GM12878 (cell line): ENCODE measurements around the gene RBM4. TPM values are rescaled to one million over a fixed set of nuclear protein-coding genes. Genes with fewer than 3 reads are reported as not detected.
A peak's percentile ranks its signal among the peaks of the same experiment; 100 is the strongest.

ENCODE experiments used
- ATAC-seq: fragments of 200-7000 bp; cut with Tn5 transposase; 3 replicates; pipeline ENCODE4 v1.9.1; 2020; ENCODE audit warnings: mild to moderate bottlenecking, moderate library complexity
- BruUV-seq: library from RNA; stranded (reverse); fragments of 400-500 nt; replicated peaks from 2 replicates; lab custom pipeline; 2021; lab: Mats Ljungman, UMichigan
- CTCF ChIA-PET: fragments of 300-600 bp; sonication (Branson Sonifier 250); formaldehyde crosslinking; extraction: SDS; loops from one replicate; lab custom pipeline; 2021; ENCODE audit warnings: inconsistent platforms; lab: Yijun Ruan, JAX
- POLR2A ChIA-PET: fragments of 350-600 bp; formaldehyde crosslinking; extraction: SDS; loops from one replicate; lab custom pipeline; 2021; ENCODE audit warnings: inconsistent platforms; lab: Charles Lee
- RAD21 ChIA-PET: fragments of 300-600 bp; sonication (Branson Sonifier 250); formaldehyde crosslinking; loops from one replicate; lab custom pipeline; 2023; ENCODE audit warnings: antibody characterized with exemption; ENCODE audit not compliant: unreplicated experiment; lab: Charles Lee
- SMC1A ChIA-PET: fragments of 300-600 bp; sonication (Branson Sonifier 250); formaldehyde crosslinking; loops from one replicate; lab custom pipeline; 2023; ENCODE audit not compliant: unreplicated experiment, uncharacterized antibody; lab: Charles Lee
- DNase-seq: peaks from one replicate; pipeline ENCODE4 v3.0.0-alpha.2; 2011; ENCODE audit warnings: low read depth, low spot score
- FAIRE-seq: peaks from 3 replicates; lab custom pipeline; 2011; peaks lifted over from hg19 to GRCh38; lab: Jason Lieb, UNC
- H2AFZ ChIP-seq: 2 replicates; pipeline ENCODE4 v1.6.0; 2011; ENCODE audit warnings: low read depth, low read length, control low read depth; ENCODE audit not compliant: control insufficient read depth
- H3K27ac ChIP-seq: 2 replicates; pipeline ENCODE4 v1.5.1; 2011; ENCODE audit warnings: control low read depth; ENCODE audit not compliant: control insufficient read depth, insufficient read depth
- H3K27me3 ChIP-seq, 2 experiments: replicated peaks in 1 of 2; 2 replicates each; pipeline versions ENCODE4 v1.6.0 to v1.6.1; 2011; ENCODE audit warnings: low read length in 1 of 2; ENCODE audit not compliant: control insufficient read depth in 2 of 2, insufficient read depth in 2 of 2
- H3K36me3 ChIP-seq, 2 experiments: 2 replicates each; pipeline ENCODE4 v1.5.1; 2011; ENCODE audit warnings: low read length in 1 of 2; ENCODE audit not compliant: control insufficient read depth in 2 of 2, insufficient read depth in 2 of 2
- H3K4me1 ChIP-seq: 2 replicates; pipeline ENCODE4 v1.6.1; 2011; ENCODE audit warnings: mild to moderate bottlenecking, low read length, moderate library complexity, mixed read lengths; ENCODE audit not compliant: control insufficient read depth, insufficient read depth
- H3K4me2 ChIP-seq: 2 replicates; pipeline ENCODE4 v1.6.0; 2011; ENCODE audit warnings: control low read depth; ENCODE audit not compliant: control insufficient read depth, insufficient read depth
- H3K4me3 ChIP-seq: fragments of 200-600 bp; sonication (generic); 2 replicates; pipeline ENCODE4 v1.5.1; 2016
- H3K79me2 ChIP-seq: 2 replicates; pipeline ENCODE4 v1.6.0; 2011; ENCODE audit warnings: low read length; ENCODE audit not compliant: control insufficient read depth, insufficient read depth
- H3K9ac ChIP-seq: 2 replicates; pipeline ENCODE4 v1.8.0; 2011; ENCODE audit warnings: low read length, control low read depth, mixed read lengths; ENCODE audit not compliant: control insufficient read depth, insufficient read depth
- H3K9me3 ChIP-seq: replicated peaks from 3 replicates; pipeline ENCODE4 v1.5.1; 2011; ENCODE audit warnings: mild to moderate bottlenecking, low read length; ENCODE audit not compliant: control insufficient read depth, insufficient read depth
- H4K20me1 ChIP-seq: 2 replicates; pipeline ENCODE4 v1.6.0; 2011; ENCODE audit not compliant: control insufficient read depth, insufficient read depth
- CBFB ChIP-seq: IDR thresholded peaks from 2 replicates; pipeline ENCODE4 v1.6.1; 2016; ENCODE audit warnings: antibody characterized with exemption, low read depth
- IRF3 ChIP-seq: fragments of 450-650 bp; IDR thresholded peaks from 2 replicates; pipeline ENCODE4 v1.6.1; 2014; ENCODE audit warnings: mild to moderate bottlenecking
- MXI1 ChIP-seq: fragments of 150-350 bp; IDR thresholded peaks from 2 replicates; pipeline ENCODE4 v1.6.1; 2011; ENCODE audit warnings: low read depth, mild to moderate bottlenecking, inconsistent platforms, low read length, improper control_type of control experiment
- NR2C1 ChIP-seq: fragments of 450-650 bp; IDR thresholded peaks from 2 replicates; pipeline ENCODE4 v1.6.1; 2017; ENCODE audit warnings: antibody characterized with exemption, mild to moderate bottlenecking, moderate library complexity
- NR2F1 ChIP-seq: fragments of 450-650 bp; conservative IDR thresholded peaks from 2 replicates; pipeline ENCODE4 v1.6.1; 2017; ENCODE audit warnings: mild to moderate bottlenecking
- PML ChIP-seq: IDR thresholded peaks from 2 replicates; pipeline ENCODE4 v1.6.1; 2012; ENCODE audit warnings: low read length, inconsistent platforms
- POU2F2 ChIP-seq: IDR thresholded peaks from 3 replicates; pipeline ENCODE4 v1.6.1; 2011; ENCODE audit warnings: low read depth, mild to moderate bottlenecking, low read length, borderline replicate concordance
- ZBTB33 ChIP-seq: fragments of 450-650 bp; IDR thresholded peaks from 2 replicates; pipeline ENCODE4 v1.6.1; 2017; ENCODE audit warnings: mild to moderate bottlenecking
- WGBS: methylation state at CpG from one replicate; pipeline ENCODE4 v1.1.6; 2016; ENCODE audit warnings: low lambda C conversion rate; ENCODE audit not compliant: insufficient replicate concordance, insufficient coverage; ENCODE audit errors: missing lambda C conversion rate; 5-methylcytosine and 5-hydroxymethylcytosine counted together
- in situ Hi-C: fragments of 300-500 bp; cut with MboI; formaldehyde crosslinking; loops from 9 replicates; pipeline ENCODE4 v1.14.3; 2018; ENCODE audit warnings: mixed read lengths
- intact Hi-C: fragments of 100-400 bp; cut with micrococcal nuclease; formaldehyde crosslinking; loops from one replicate; pipeline ENCODE4 v1.14.2; 2022; ENCODE audit not compliant: unreplicated experiment
- polyA plus RNA-seq, 11 experiments: library from polyadenylated mRNA; depleted of rRNA in 4 of 11; unstranded in 6 of 11; stranded (reverse) in 5 of 11; fragments of >200 nt; fragmentation: Nextera tagmentation in 4 of 11; fragmentation: Illumina TruSeq in 1 of 11; extraction: Ambion mirVana in 4 of 11; extraction: Trizol in 1 of 11; gene quantifications; 1 replicate in 1 of 11; 2 replicates in 10 of 11; pipeline versions ENCODE4 v1.2.1 to v1.2.3, GENCODE V29; 2011 to 2016; ENCODE audit warnings: inconsistent platforms in 2 of 11, missing spikeins in 2 of 11, low read depth in 1 of 11
- total RNA-seq, 4 experiments: library from RNA; depleted of rRNA in 3 of 4; stranded (reverse); fragments of >200 nt in 3 of 4; fragmentation: Illumina TruSeq in 1 of 4; extraction: Trizol in 1 of 4; gene quantifications; 2 replicates each; pipeline versions ENCODE4 v1.2.1 to v1.2.3, GENCODE V29; 2013 to 2021
- TF ChIP-seq, protein P1 (sequence below): fragments of 450-650 bp; formaldehyde crosslinking; IDR thresholded peaks from 2 replicates; pipeline ENCODE4 v1.4.0; 2020; ENCODE audit warnings: mild to moderate bottlenecking, moderate library complexity
- TF ChIP-seq, protein P2 (sequence below): fragments of 450-650 bp; IDR thresholded peaks from 2 replicates; pipeline ENCODE4 v1.6.1; 2017; ENCODE audit warnings: mild to moderate bottlenecking, moderate library complexity

RBM4 gene
- total and polyA plus RNA-seq, 10 of the 15 experiments (the other 5 are each of a cell fraction or from before 2014, with no cell fraction given), result 105 to 224 (median 138) TPM

DNA sequence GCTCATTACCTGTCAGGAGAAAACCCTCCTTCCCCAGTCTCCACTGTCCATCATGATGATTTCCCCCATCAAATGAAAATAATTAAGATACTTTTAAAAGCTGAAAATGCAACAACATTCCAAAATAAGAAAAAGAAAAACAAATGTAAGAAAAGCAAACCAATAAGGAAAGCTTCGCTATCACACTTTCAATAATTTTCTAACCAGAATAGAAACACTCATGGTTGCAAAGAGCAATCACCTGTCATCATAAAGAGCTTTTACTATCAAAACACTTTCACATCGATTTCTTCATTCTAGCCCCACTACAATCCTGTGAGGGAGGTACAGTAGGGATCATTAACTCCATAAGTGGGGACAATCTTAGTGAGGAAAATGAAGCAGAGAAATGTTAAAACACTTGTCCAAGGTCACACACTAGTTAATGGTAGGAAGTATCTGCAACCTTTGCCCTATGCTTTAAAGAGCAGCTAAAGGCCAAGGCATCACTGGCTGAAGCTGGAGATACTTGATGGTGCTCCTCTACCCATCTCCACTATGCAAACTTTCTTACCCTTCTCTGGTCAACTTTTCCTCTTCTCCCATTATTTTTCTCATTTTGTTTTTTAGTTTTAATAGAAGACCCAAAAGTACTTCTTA, 36.6 kb downstream of the RBM4 start:
- Histone ChIP-seq H4K20me1 (no peaks in the 10 kb centered on the region), H3K79me2 (peaks cover 25% of the 10 kb centered on the region), H3K4me3 (peak overlapping the region; percentile 1; the same call in 1 of the 2 replicates), H3K36me3 (0 out of 4 replicates have a peak, but pooled peaks cover 0 to 3% of the 10 kb centered on the region in 2 experiments), H3K27me3 (no peaks in the 10 kb centered on the region), H2AFZ (no peak overlapping the region), H3K4me2 (peak overlapping the region; percentile 15), H3K27ac (no peak overlapping the region), H3K9ac (no peak overlapping the region), H3K9me3 (no peaks in the 10 kb centered on the region), H3K4me1 (peaks cover 9% of the 10 kb centered on the region)
- in situ Hi-C loops (no loop called here), intact Hi-C loops (loop anchor here (5.0 to 10.0 kb wide), 2 partner anchors 83 to 240 kb away; partner anchors contain the start of genes CCDC87, CCS and MRPL11)
- ChIA-PET SMC1A (interaction anchor here (0.8 to 1.9 kb wide), 7 partner anchors 10 to 97 kb away, joined by 3 to 6 read pairs (median 3); partner anchors contain the start of gene RBM4), POLR2A (interaction anchor here (0.7 kb wide), 1 partner anchor 203 kb away, joined by 3 read pairs; no protein-coding TSS in a partner anchor), CTCF (interaction anchor here (0.6 to 2.1 kb wide), 6 partner anchors 48 to 289 kb away, joined by 3 to 6 read pairs (median 3); no protein-coding TSS in a partner anchor), RAD21 (interaction anchor here (1.2 to 1.4 kb wide), 2 partner anchors 37 to 56 kb away, joined by 3 to 5 read pairs; partner anchors contain the start of gene RBM4)
- ATAC-seq (no peak), FAIRE-seq (no peak), DNase-seq (no peak)
- BruUV-seq, result no TSS peak
- 70% methylated on average over 2 of the region's 2 CpGs for WGBS
- TF ChIP-seq NR2F1 (no peak), ZBTB33 (no peak), PML (no peak), IRF3 (no peak), NR2C1 (no peak), CBFB (no peak), POU2F2 (no peak), MXI1 (no peak)
- TF ChIP-seq, protein P1, sequence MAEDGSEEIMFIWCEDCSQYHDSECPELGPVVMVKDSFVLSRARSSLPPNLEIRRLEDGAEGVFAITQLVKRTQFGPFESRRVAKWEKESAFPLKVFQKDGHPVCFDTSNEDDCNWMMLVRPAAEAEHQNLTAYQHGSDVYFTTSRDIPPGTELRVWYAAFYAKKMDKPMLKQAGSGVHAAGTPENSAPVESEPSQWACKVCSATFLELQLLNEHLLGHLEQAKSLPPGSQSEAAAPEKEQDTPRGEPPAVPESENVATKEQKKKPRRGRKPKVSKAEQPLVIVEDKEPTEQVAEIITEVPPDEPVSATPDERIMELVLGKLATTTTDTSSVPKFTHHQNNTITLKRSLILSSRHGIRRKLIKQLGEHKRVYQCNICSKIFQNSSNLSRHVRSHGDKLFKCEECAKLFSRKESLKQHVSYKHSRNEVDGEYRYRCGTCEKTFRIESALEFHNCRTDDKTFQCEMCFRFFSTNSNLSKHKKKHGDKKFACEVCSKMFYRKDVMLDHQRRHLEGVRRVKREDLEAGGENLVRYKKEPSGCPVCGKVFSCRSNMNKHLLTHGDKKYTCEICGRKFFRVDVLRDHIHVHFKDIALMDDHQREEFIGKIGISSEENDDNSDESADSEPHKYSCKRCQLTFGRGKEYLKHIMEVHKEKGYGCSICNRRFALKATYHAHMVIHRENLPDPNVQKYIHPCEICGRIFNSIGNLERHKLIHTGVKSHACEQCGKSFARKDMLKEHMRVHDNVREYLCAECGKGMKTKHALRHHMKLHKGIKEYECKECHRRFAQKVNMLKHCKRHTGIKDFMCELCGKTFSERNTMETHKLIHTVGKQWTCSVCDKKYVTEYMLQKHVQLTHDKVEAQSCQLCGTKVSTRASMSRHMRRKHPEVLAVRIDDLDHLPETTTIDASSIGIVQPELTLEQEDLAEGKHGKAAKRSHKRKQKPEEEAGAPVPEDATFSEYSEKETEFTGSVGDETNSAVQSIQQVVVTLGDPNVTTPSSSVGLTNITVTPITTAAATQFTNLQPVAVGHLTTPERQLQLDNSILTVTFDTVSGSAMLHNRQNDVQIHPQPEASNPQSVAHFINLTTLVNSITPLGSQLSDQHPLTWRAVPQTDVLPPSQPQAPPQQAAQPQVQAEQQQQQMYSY, result no peak
- TF ChIP-seq, protein P2, sequence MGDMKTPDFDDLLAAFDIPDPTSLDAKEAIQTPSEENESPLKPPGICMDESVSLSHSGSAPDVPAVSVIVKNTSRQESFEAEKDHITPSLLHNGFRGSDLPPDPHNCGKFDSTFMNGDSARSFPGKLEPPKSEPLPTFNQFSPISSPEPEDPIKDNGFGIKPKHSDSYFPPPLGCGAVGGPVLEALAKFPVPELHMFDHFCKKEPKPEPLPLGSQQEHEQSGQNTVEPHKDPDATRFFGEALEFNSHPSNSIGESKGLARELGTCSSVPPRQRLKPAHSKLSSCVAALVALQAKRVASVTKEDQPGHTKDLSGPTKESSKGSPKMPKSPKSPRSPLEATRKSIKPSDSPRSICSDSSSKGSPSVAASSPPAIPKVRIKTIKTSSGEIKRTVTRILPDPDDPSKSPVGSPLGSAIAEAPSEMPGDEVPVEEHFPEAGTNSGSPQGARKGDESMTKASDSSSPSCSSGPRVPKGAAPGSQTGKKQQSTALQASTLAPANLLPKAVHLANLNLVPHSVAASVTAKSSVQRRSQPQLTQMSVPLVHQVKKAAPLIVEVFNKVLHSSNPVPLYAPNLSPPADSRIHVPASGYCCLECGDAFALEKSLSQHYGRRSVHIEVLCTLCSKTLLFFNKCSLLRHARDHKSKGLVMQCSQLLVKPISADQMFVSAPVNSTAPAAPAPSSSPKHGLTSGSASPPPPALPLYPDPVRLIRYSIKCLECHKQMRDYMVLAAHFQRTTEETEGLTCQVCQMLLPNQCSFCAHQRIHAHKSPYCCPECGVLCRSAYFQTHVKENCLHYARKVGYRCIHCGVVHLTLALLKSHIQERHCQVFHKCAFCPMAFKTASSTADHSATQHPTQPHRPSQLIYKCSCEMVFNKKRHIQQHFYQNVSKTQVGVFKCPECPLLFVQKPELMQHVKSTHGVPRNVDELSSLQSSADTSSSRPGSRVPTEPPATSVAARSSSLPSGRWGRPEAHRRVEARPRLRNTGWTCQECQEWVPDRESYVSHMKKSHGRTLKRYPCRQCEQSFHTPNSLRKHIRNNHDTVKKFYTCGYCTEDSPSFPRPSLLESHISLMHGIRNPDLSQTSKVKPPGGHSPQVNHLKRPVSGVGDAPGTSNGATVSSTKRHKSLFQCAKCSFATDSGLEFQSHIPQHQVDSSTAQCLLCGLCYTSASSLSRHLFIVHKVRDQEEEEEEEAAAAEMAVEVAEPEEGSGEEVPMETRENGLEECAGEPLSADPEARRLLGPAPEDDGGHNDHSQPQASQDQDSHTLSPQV, result no peak
